A549 (cell line): ENCODE results near the gene UTS2B. TPM values are rescaled to one million over a fixed set of nuclear protein-coding genes. Genes with fewer than 3 reads are reported as not detected.

Experiments
- ATAC-seq, 2 experiments: fragments of 200-7000 bp in 1 of 2; fragments of >200 bp in 1 of 2; cut with Nextera tagmentation in 1 of 2; cut with Tn5 transposase in 1 of 2; 3 replicates each; pipeline versions ENCODE4 v1.8.0 to v1.9.1; 2018 to 2020; ENCODE audit warnings: mild to moderate bottlenecking in 1 of 2, moderate library complexity in 1 of 2
- CTCF ChIA-PET: fragments of 300-600 bp; sonication (Branson Sonifier 250); formaldehyde crosslinking; extraction: SDS; loops from one replicate; lab custom pipeline; 2021; ENCODE audit warnings: antibody characterized with exemption, inconsistent platforms; lab: Yijun Ruan, JAX
- POLR2A ChIA-PET: fragments of 350-600 bp; formaldehyde crosslinking; extraction: SDS; loops from one replicate; lab custom pipeline; 2021; ENCODE audit warnings: antibody characterized with exemption, inconsistent platforms; lab: Yijun Ruan, JAX
- DNase-seq, 2 experiments: peaks; one replicate each; pipeline versions ENCODE4 v3.0.0 to v3.0.0-alpha.2; 2011 to 2016; ENCODE audit warnings: low read depth in 1 of 2, low spot score in 1 of 2
- FAIRE-seq: peaks from 2 replicates; lab custom pipeline; 2011; peaks lifted over from hg19 to GRCh38; lab: Jason Lieb, UNC
- H3K27ac ChIP-seq, 2 experiments: fragments of >200 bp; sonication (Bioruptor Twin); formaldehyde crosslinking; 3 replicates each; pipeline ENCODE4 v1.5.1; 2016 to 2017
- H3K4me1 ChIP-seq: fragments of >200 bp; sonication (Bioruptor Twin); formaldehyde crosslinking; 3 replicates; pipeline ENCODE4 v1.6.1; 2016
- H3K4me2 ChIP-seq: fragments of >200 bp; sonication (Bioruptor Twin); formaldehyde crosslinking; 3 replicates; pipeline ENCODE4 v1.6.1; 2016
- H3K4me3 ChIP-seq: fragments of >200 bp; sonication (Bioruptor Twin); formaldehyde crosslinking; 3 replicates; pipeline ENCODE4 v1.5.1; 2016
- H3K9me3 ChIP-seq: fragments of >200 bp; sonication (Bioruptor Twin); formaldehyde crosslinking; 3 replicates; pipeline ENCODE4 v1.6.1; 2016
- ATOH8 ChIP-seq: fragments of 250-450 bp; sonication (Bioruptor Pico); IDR thresholded peaks from 2 replicates; pipeline ENCODE4 v1.5.0; 2020; ENCODE audit warnings: low read depth, mild to moderate bottlenecking, moderate library complexity
- BHLHE40 ChIP-seq: IDR thresholded peaks from 2 replicates; pipeline ENCODE4 v1.6.1; 2012; ENCODE audit warnings: low read depth, low read length, inconsistent platforms
- CBX2 ChIP-seq: fragments of 200-600 bp; sonication (generic); IDR thresholded peaks from 2 replicates; pipeline ENCODE4 v1.6.1; 2016; ENCODE audit warnings: low read depth, mild to moderate bottlenecking, borderline replicate concordance
- EHF ChIP-seq: fragments of 250-450 bp; sonication (Bioruptor Pico); IDR thresholded peaks from 2 replicates; pipeline ENCODE4 v1.5.0; 2020; ENCODE audit warnings: mild to moderate bottlenecking
- EP300 ChIP-seq, 2 experiments: fragments of >200 bp; sonication (Bioruptor Twin); formaldehyde crosslinking; IDR thresholded peaks; 2 replicates in 1 of 2; 3 replicates in 1 of 2; pipeline ENCODE4 v1.6.1; 2016 to 2017
- FOXS1 ChIP-seq: fragments of 250-450 bp; sonication (Bioruptor Pico); IDR thresholded peaks from 2 replicates; pipeline ENCODE4 v1.5.0; 2020; ENCODE audit warnings: mild to moderate bottlenecking, moderate library complexity
- HOXA7 ChIP-seq: fragments of 250-450 bp; sonication (Bioruptor Pico); IDR thresholded peaks from 2 replicates; pipeline ENCODE4 v1.5.0; 2020; ENCODE audit warnings: mild to moderate bottlenecking, moderate library complexity
- HOXB5 ChIP-seq: fragments of 250-450 bp; sonication (Bioruptor Pico); IDR thresholded peaks from 2 replicates; pipeline ENCODE4 v1.5.0; 2020; ENCODE audit warnings: mild to moderate bottlenecking, moderate library complexity
- JUNB ChIP-seq: fragments of >200 bp; sonication (Bioruptor Twin); formaldehyde crosslinking; IDR thresholded peaks from 2 replicates; pipeline ENCODE4 v1.6.1; 2016
- KDM1A ChIP-seq: fragments of 200-600 bp; sonication (generic); IDR thresholded peaks from 2 replicates; pipeline ENCODE4 v1.6.1; 2016; ENCODE audit warnings: low read depth, mild to moderate bottlenecking
- MAZ ChIP-seq: fragments of 150-350 bp; IDR thresholded peaks from 2 replicates; pipeline ENCODE4 v1.6.1; 2014; ENCODE audit warnings: antibody characterized with exemption, low read depth, low read length, borderline replicate concordance
- MYC ChIP-seq: IDR thresholded peaks from 2 replicates; pipeline ENCODE4 v1.6.1; 2012; ENCODE audit warnings: mild to moderate bottlenecking, inconsistent platforms, low read length, improper control_type of control experiment, borderline replicate concordance
- NR3C1 ChIP-seq: fragments of >200 bp; sonication (Bioruptor Twin); formaldehyde crosslinking; IDR thresholded peaks from 3 replicates; pipeline ENCODE4 v1.6.1; 2017
- PBX3 ChIP-seq: IDR thresholded peaks from 2 replicates; pipeline ENCODE4 v1.6.1; 2012
- POLR2AphosphoS2 ChIP-seq: conservative IDR thresholded peaks from 2 replicates; pipeline ENCODE4 v1.6.1; 2012; ENCODE audit warnings: low read length, improper control_type of control experiment, inconsistent platforms
- RAD21 ChIP-seq, 2 experiments: fragments of >200 bp in 1 of 2; sonication (Bioruptor Twin) in 1 of 2; formaldehyde crosslinking in 1 of 2; IDR thresholded peaks in 1 of 2; conservative IDR thresholded peaks in 1 of 2; 2 replicates in 1 of 2; 3 replicates in 1 of 2; pipeline ENCODE4 v1.6.1; 2012 to 2018; ENCODE audit warnings: inconsistent platforms in 1 of 2
- RCOR1 ChIP-seq: fragments of 150-350 bp; IDR thresholded peaks from 2 replicates; pipeline ENCODE4 v1.6.1; 2014; ENCODE audit warnings: antibody characterized with exemption, low read length, low read depth
- RNF2 ChIP-seq: fragments of 200-600 bp; sonication (generic); IDR thresholded peaks from 2 replicates; pipeline ENCODE4 v1.6.1; 2016; ENCODE audit warnings: low read depth, mild to moderate bottlenecking, antibody characterized with exemption, moderate library complexity, borderline replicate concordance
- TFCP2L1 ChIP-seq: fragments of 250-450 bp; sonication (Bioruptor Pico); IDR thresholded peaks from 2 replicates; pipeline ENCODE4 v1.5.0; 2021; ENCODE audit warnings: mild to moderate bottlenecking
- USF2 ChIP-seq: fragments of 450-650 bp; IDR thresholded peaks from 2 replicates; pipeline ENCODE4 v1.6.1; 2014; ENCODE audit warnings: antibody characterized with exemption
- ZNF302 ChIP-seq: fragments of 250-450 bp; sonication (Bioruptor Pico); IDR thresholded peaks from 2 replicates; pipeline ENCODE4 v1.9.0; 2021; ENCODE audit warnings: inconsistent platforms, mild to moderate bottlenecking, moderate library complexity
- WGBS: methylation state at CpG from one replicate; pipeline ENCODE4 v1.1.6; 2017; ENCODE audit errors: missing lambda C conversion rate; 5-methylcytosine and 5-hydroxymethylcytosine counted together
- polyA plus RNA-seq, 4 experiments: library from polyadenylated mRNA; depleted of rRNA in 3 of 4; stranded (reverse); fragments of >200 nt; fragmentation: RNase III in 1 of 4; extraction: RNeasy Plus Mini Kit Qiagen cat#74134 plus additional on column Dnase treatment in 1 of 4; gene quantifications; 2 replicates in 3 of 4; 3 replicates in 1 of 4; pipeline ENCODE4 v1.2.3, GENCODE V29; 2011 to 2017
- TF ChIP-seq, protein P1 (sequence below): IDR thresholded peaks from 2 replicates; pipeline ENCODE4 v1.6.1; 2012; ENCODE audit warnings: low read depth, borderline replicate concordance
- TF ChIP-seq, protein P2 (sequence below): fragments of 250-450 bp; sonication (Bioruptor Pico); IDR thresholded peaks from 2 replicates; pipeline ENCODE4 v1.5.0; 2021; ENCODE audit warnings: mild to moderate bottlenecking, moderate library complexity, borderline replicate concordance

UTS2B gene
- polyA plus RNA-seq, 2 of the 4 experiments (the other 2 are of a cell fraction): 0.16 TPM; not detected in 1

DNA sequence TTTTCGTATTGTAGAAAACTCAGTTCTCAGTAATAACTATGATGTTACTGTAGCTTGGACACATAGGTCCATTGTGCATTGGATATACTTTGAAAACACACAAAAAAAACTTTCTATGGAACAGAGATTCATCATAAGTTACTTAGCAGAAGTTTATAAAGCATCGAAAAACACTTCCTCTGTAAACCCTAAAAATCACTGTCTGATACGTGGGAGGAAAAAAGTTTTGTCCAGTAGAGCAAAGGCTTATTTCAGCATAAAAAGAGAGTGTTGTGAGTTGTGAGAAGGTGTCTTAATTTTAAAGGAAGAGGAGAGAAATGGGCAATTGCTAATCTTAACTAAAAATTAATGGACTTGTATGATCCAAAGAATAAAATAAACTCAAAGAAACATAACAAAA, 66.5 kb downstream of the UTS2B start:
- POLR2A ChIA-PET: no interaction called here

GRCh38 chr3:191263365-191263764, 67.0 kb downstream of the UTS2B start:
- Histone ChIP-seq H3K4me2 (no peak overlapping the region), H3K4me3 (no peak overlapping the region), H3K27ac (no peak overlapping the region), H3K4me1 (no peaks in the 10 kb centered on the region), H3K9me3 (no peaks in the 10 kb centered on the region)
- ATAC-seq (no peak), FAIRE-seq (no peak), DNase-seq (no peak)
- POLR2A ChIA-PET: no interaction called here
- TF ChIP-seq ZNF302 (CRISPR knock-in tag) (no peak), POLR2AphosphoS2 (no peak), HOXA7 (CRISPR knock-in tag) (no peak), JUNB (no peak), PBX3 (no peak), CBX2 (no peak), NR3C1 (no peak), USF2 (no peak), EHF (CRISPR knock-in tag) (no peak), RNF2 (no peak)
- CTCF ChIA-PET: interaction anchor here (1.5 kb wide), 1 partner anchor 53 kb away, joined by 3 read pairs; no protein-coding TSS in a partner anchor

More for the DNA sequence above, 66.5 kb downstream of the UTS2B start:
- CTCF ChIA-PET: interaction anchor here (1.5 kb wide), 1 partner anchor 52 kb away, joined by 3 read pairs; no protein-coding TSS in a partner anchor
- H3K9me3 ChIP-seq: no peaks in the 10 kb centered on the region
- WGBS: 68% methylated on average over 3 of the region's 3 CpGs
- TF ChIP-seq FOXS1: no peak
- TF ChIP-seq, protein P1, sequence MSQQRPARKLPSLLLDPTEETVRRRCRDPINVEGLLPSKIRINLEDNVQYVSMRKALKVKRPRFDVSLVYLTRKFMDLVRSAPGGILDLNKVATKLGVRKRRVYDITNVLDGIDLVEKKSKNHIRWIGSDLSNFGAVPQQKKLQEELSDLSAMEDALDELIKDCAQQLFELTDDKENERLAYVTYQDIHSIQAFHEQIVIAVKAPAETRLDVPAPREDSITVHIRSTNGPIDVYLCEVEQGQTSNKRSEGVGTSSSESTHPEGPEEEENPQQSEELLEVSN: no peak
- no peak for TF ChIP-seq BHLHE40
- TF ChIP-seq, all 56 proteins: peak for 0
- DNase-seq (no peak), FAIRE-seq (no peak), ATAC-seq (no peak)
- Histone ChIP-seq H3K4me1 (no peaks in the 10 kb centered on the region), H3K4me3 (no peak overlapping the region), H3K27ac (no peak overlapping the region), H3K4me2 (no peak overlapping the region)

GRCh38 chr3:191262650-191263049, 67.7 kb downstream of the UTS2B start:
- no peak overlapping the region for H3K4me2 ChIP-seq
- no peaks in the 10 kb centered on the region for H3K9me3 ChIP-seq
- no peak overlapping the region for H3K4me3 ChIP-seq
- CTCF ChIA-PET: interaction anchor here (1.1 to 1.5 kb wide), 2 partner anchors 22 to 54 kb away, joined by 3 read pairs; no protein-coding TSS in a partner anchor
- POLR2A ChIA-PET: no interaction called here
- H3K4me1 ChIP-seq: no peaks in the 10 kb centered on the region
- 24% methylated on average over 1 of the region's 1 CpG for WGBS
- FAIRE-seq: no peak
- no peak for DNase-seq
- ATAC-seq: no peak
- TF ChIP-seq TFCP2L1 (CRISPR knock-in tag) (no peak), HOXB5 (CRISPR knock-in tag) (no peak), ATOH8 (CRISPR knock-in tag) (no peak), MYC (no peak), RAD21 (conservative IDR thresholded peaks at IDR 0.05 in 1 of 2, IDR thresholded peaks at IDR 0.05 in 1 of 2) (no peak), HOXA7 (CRISPR knock-in tag) (no peak), MAZ (no peak), RCOR1 (no peak), USF2 (no peak), FOXS1 (no peak), KDM1A (no peak), EP300 (IDR thresholded peaks at IDR 0.05) (no peak)
- TF ChIP-seq, protein P2, sequence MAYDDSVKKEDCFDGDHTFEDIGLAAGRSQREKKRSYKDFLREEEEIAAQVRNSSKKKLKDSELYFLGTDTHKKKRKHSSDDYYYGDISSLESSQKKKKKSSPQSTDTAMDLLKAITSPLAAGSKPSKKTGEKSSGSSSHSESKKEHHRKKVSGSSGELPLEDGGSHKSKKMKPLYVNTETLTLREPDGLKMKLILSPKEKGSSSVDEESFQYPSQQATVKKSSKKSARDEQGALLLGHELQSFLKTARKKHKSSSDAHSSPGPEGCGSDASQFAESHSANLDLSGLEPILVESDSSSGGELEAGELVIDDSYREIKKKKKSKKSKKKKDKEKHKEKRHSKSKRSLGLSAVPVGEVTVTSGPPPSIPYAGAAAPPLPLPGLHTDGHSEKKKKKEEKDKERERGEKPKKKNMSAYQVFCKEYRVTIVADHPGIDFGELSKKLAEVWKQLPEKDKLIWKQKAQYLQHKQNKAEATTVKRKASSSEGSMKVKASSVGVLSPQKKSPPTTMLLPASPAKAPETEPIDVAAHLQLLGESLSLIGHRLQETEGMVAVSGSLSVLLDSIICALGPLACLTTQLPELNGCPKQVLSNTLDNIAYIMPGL (CRISPR knock-in tag): no peak
- TF ChIP-seq, all 56 proteins: peak for 0
- H3K27ac ChIP-seq: no peak overlapping the region
